Activated naive CD8-positive, alpha-beta T cell treated with anti-CD3 and anti-CD28 coated beads, Interleukin-2, amount 50 U/mL, for 24 hours (primary cell): ENCODE results near the gene VPS11.
"Not testable (repeated sequence)": the region's sequence is repeated elsewhere in the genome, so short reads cannot be mapped to it uniquely, and the experiment has no call there.

Source experiments
- ATAC-seq: fragments of 150-1000 bp; cut with Tn5 transposase; one replicate; pipeline ENCODE4 v1.10.0; 2021
- DNase-seq: peaks from one replicate; pipeline ENCODE4 v3.0.0; 2021
- H3K27ac Mint-ChIP-seq: one replicate; pipeline ENCODE4 v1.8.0; 2021; ENCODE audit warnings: mild to moderate bottlenecking, mixed read lengths
- H3K27me3 Mint-ChIP-seq: one replicate; pipeline ENCODE4 v1.8.0; 2021; ENCODE audit warnings: mixed read lengths
- H3K36me3 Mint-ChIP-seq: one replicate; pipeline ENCODE4 v1.8.0; 2021; ENCODE audit warnings: low read depth, mixed read lengths
- H3K4me1 Mint-ChIP-seq: one replicate; pipeline ENCODE4 v1.8.0; 2021; ENCODE audit warnings: mixed read lengths
- H3K4me3 Mint-ChIP-seq: one replicate; pipeline ENCODE4 v1.8.0; 2021; ENCODE audit warnings: mild to moderate bottlenecking, moderate library complexity, mixed read lengths
- H3K9me3 Mint-ChIP-seq: one replicate; pipeline ENCODE4 v1.8.0; 2021; ENCODE audit warnings: mixed read lengths

Gene VPS11

DNA sequence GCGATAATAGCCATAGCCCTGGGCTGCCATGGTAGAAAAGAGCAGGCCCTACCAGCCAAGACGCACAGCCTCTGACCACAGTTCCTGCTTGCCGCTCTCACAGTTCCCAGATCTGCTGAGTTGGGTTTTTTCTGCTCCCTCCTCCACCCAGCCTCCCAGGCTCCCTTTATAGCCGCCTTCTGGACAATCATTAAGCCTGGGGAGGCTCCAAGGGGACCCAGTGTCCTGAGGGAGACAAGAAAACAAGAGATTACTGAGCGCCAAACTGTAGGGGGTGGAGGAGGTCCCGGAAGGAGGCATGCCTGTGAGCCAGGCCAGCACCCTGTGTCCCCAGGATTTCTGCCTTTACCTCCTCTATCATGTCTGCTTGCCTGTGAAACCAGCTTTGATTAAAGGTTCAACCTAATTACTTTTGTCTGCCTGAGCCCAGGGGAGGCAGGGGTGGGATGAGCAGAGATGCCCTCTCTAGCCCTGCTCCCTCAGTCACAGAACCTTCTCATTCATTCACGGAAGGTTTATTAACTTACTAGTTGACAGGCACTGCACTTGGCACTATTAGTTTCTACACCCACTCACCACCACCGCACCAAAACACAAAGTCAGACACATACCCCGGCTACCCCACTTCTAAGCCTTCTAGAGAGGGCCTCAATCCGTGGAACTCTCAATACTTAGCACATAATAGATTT lies 38.1 kb upstream of the VPS11 start:
- DNase-seq (peak; percentile 43), ATAC-seq (peak; percentile 47)
- peak overlapping the region; percentile 84 for H3K4me3 Mint-ChIP-seq
- peaks cover 12% of the 10 kb centered on the region for H3K36me3 Mint-ChIP-seq
- peaks cover 21% of the 10 kb centered on the region for H3K4me1 Mint-ChIP-seq
- H3K9me3 Mint-ChIP-seq = no peaks in the 10 kb centered on the region
- H3K27ac Mint-ChIP-seq = peak overlapping the region; percentile 78
- H3K27me3 Mint-ChIP-seq = no peaks in the 10 kb centered on the region

GRCh38 chr11:119030029-119030328 lies 37.6 kb upstream of the VPS11 start:
- Mint-ChIP-seq H3K36me3 (peaks cover 11% of the 10 kb centered on the region), H3K4me3 (peak overlapping the region; percentile 84), H3K9me3 (no peaks in the 10 kb centered on the region), H3K27ac (peak overlapping the region; percentile 78), H3K27me3 (no peaks in the 10 kb centered on the region), H3K4me1 (peaks cover 17% of the 10 kb centered on the region)
- DNase-seq (no peak), ATAC-seq (peak; percentile 42)

- Mint-ChIP-seq H3K9me3 (no peaks in the 10 kb centered on the region), H3K4me3 (peak within 1 kb of the TSS; percentile 84), H3K4me1 (peaks cover 16% of the 10 kb centered on the region), H3K27me3 (no peaks in the 10 kb centered on the region), H3K27ac (peak within 1 kb of the TSS; percentile 78), H3K36me3 (peaks cover 8% of the 10 kb centered on the region)
- peak; percentile 99 for DNase-seq
- ATAC-seq = peak; percentile 90
Observed at GRCh38 chr11:119030329-119031047, 37.1 kb upstream of the VPS11 start, which contains the start of gene SLC37A4. Gene SLC37A4 (minus strand): TSS chr11:119030877.

GRCh38 chr11:119031912-119032280 lies 35.7 kb upstream of the VPS11 start:
- peaks cover 16% of the 10 kb centered on the region for H3K4me1 Mint-ChIP-seq
- H3K27ac Mint-ChIP-seq = no peak overlapping the region
- no peaks in the 10 kb centered on the region for H3K27me3 Mint-ChIP-seq
- ATAC-seq (no peak), DNase-seq (no peak)
- no peaks in the 10 kb centered on the region for H3K9me3 Mint-ChIP-seq
- H3K4me3 Mint-ChIP-seq = no peak overlapping the region
- H3K36me3 Mint-ChIP-seq = peaks cover 7% of the 10 kb centered on the region

DNA sequence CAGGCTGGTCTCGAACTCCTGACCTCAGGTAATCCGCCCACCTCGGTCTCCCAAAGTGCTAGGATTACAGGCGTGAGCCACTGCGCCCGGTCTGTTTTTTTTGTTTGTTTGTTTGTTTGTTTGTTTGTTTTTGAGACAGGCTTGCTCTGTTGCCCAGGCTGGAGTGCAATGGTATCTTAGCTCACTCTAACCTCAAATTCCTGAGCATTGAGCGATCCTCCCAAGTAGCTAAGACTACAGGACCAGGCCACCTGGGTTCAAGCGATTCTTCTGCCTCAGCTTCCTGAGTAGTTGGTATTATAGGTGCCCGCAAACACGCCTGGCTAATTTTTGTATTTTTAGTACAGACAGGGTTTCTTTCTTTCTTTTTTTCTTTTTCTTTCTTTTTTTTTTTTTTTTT lies 34.2 kb upstream of the VPS11 start:
- H3K27me3 Mint-ChIP-seq, ATAC-seq, DNase-seq, H3K9me3 Mint-ChIP-seq, H3K36me3 Mint-ChIP-seq, H3K4me3 Mint-ChIP-seq, H3K27ac Mint-ChIP-seq: not testable (repeated sequence)
- H3K4me1 Mint-ChIP-seq = peaks cover 16% of the 10 kb centered on the region

GRCh38 chr11:119034813-119035212 lies 32.8 kb upstream of the VPS11 start:
- Mint-ChIP-seq H3K27ac (no peak overlapping the region), H3K4me1 (peaks cover 4% of the 10 kb centered on the region), H3K27me3 (no peaks in the 10 kb centered on the region), H3K4me3 (no peak overlapping the region), H3K36me3 (peaks cover under 1% of the 10 kb centered on the region), H3K9me3 (no peaks in the 10 kb centered on the region)
- DNase-seq = no peak
- no peak for ATAC-seq

DNA sequence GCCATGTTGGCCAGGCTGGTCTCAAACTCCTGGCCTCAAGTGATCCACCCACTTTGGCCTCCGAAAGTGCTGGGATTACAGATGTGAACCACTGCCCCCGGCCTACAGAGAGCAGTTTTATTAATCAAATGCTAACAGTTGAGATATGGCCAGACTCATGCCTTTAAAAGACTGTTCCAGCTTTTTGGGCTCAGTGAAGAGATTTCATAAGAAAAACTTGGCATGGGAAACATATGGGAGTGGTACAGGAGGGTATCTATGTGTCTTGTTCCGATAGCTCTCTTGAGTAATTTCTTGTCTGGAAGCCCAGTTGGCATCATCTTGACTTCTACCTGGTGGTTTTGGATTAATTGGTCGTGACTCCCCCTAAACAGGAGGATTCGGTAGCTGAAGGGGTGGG lies 28.7 kb upstream of the VPS11 start:
- DNase-seq (no peak), ATAC-seq (no peak)
- Mint-ChIP-seq H3K9me3 (no peaks in the 10 kb centered on the region), H3K27ac (no peak overlapping the region), H3K27me3 (no peaks in the 10 kb centered on the region), H3K4me3 (no peak overlapping the region), H3K36me3 (no peaks in the 10 kb centered on the region), H3K4me1 (peaks cover 8% of the 10 kb centered on the region)

DNA sequence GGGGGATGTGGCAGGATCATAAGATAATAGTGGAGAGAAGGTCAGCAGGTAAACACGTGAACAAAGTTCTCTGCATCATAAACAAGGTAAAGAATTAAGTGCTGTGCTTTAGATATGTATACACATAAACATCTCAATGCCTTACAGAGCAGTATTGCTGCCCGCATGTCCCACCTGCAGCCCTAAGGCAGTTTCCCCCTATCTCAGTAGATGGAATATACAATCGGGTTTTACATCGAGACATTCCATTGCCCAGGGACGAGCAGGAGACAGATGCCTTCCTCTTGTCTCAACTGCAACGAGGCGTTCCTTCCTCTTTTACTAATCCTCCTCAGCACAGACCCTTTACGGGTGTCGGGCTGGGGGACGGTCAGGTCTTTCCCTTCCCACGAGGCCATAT lies 28.1 kb upstream of the VPS11 start:
- not testable (repeated sequence) for H3K27ac Mint-ChIP-seq, H3K4me1 Mint-ChIP-seq, ATAC-seq, H3K27me3 Mint-ChIP-seq, H3K36me3 Mint-ChIP-seq, H3K4me3 Mint-ChIP-seq, DNase-seq, H3K9me3 Mint-ChIP-seq

- peaks cover 9% of the 10 kb centered on the region for H3K36me3 Mint-ChIP-seq
- DNase-seq (no peak), ATAC-seq (peak; percentile 47)
- peaks cover 8% of the 10 kb centered on the region for H3K4me1 Mint-ChIP-seq
- H3K27me3 Mint-ChIP-seq = no peaks in the 10 kb centered on the region
- H3K4me3 Mint-ChIP-seq = no peak overlapping the region
- H3K27ac Mint-ChIP-seq = no peak overlapping the region
- no peaks in the 10 kb centered on the region for H3K9me3 Mint-ChIP-seq
Observed at GRCh38 chr11:119041821-119042514, 25.6 kb upstream of the VPS11 start.

- ATAC-seq (no peak), DNase-seq (no peak)
- H3K27me3 Mint-ChIP-seq = no peaks in the 10 kb centered on the region
- no peak overlapping the region for H3K27ac Mint-ChIP-seq
- peaks cover 8% of the 10 kb centered on the region for H3K4me1 Mint-ChIP-seq
- H3K36me3 Mint-ChIP-seq = peaks cover 17% of the 10 kb centered on the region
- H3K4me3 Mint-ChIP-seq = no peak overlapping the region
- H3K9me3 Mint-ChIP-seq = no peaks in the 10 kb centered on the region
Observed at GRCh38 chr11:119042927-119043326, 24.7 kb upstream of the VPS11 start.

DNA sequence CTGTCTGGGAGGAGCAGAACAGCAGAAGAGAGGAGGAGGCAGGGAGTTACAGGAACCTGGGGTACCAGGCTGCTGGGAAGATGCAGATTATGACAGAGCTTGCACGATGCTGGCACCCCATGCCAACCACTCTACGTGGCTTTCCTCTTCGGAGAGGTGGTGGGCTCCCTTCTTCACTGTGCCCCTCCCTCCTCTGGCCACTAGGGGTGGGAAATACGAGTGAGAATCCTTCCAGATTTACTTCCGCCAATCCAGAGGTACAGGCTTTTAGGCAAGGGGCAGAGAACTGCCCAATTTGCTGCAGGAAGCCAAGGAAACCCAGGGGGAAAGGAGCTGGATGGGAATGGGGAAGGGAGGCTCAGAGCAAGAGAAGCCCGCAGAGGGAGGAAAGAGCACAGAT lies 22.9 kb upstream of the VPS11 start:
- H3K9me3 Mint-ChIP-seq = no peaks in the 10 kb centered on the region
- DNase-seq = no peak
- no peak overlapping the region for H3K27ac Mint-ChIP-seq
- no peak overlapping the region for H3K4me3 Mint-ChIP-seq
- no peak for ATAC-seq
- H3K27me3 Mint-ChIP-seq = no peaks in the 10 kb centered on the region
- H3K36me3 Mint-ChIP-seq = peaks cover 30% of the 10 kb centered on the region
- H3K4me1 Mint-ChIP-seq = peaks cover 8% of the 10 kb centered on the region

DNA sequence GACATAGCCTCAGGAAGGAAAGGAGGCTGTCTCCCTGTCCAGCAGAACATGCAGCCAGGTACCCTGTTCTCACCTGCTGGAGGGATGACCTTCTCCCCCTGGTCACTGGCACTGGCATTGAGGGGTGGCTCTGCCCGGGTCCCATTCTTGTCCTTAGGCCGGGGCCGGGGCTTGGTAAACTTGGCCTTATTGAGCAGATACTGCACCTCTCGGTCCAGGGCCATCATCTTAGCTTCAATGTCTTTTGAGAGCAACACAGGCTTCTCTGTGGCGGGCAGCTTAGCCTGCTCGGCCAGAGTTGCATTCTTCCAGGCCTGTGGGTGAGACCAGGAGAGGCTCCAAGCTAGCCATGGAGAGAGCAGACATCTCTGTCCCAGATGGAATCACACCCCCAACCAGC lies 21.1 kb upstream of the VPS11 start:
- Mint-ChIP-seq H3K4me1 (peaks cover 14% of the 10 kb centered on the region), H3K4me3 (no peak overlapping the region), H3K27me3 (no peaks in the 10 kb centered on the region), H3K9me3 (no peaks in the 10 kb centered on the region), H3K27ac (no peak overlapping the region), H3K36me3 (peaks cover 43% of the 10 kb centered on the region)
- DNase-seq (no peak), ATAC-seq (no peak)

GRCh38 chr11:119047205-119047604 lies 20.4 kb upstream of the VPS11 start:
- Mint-ChIP-seq H3K36me3 (peaks cover 49% of the 10 kb centered on the region), H3K27ac (no peak overlapping the region), H3K4me1 (peaks cover 15% of the 10 kb centered on the region), H3K9me3 (no peaks in the 10 kb centered on the region), H3K4me3 (no peak overlapping the region), H3K27me3 (no peaks in the 10 kb centered on the region)
- DNase-seq = no peak
- ATAC-seq = no peak

DNA sequence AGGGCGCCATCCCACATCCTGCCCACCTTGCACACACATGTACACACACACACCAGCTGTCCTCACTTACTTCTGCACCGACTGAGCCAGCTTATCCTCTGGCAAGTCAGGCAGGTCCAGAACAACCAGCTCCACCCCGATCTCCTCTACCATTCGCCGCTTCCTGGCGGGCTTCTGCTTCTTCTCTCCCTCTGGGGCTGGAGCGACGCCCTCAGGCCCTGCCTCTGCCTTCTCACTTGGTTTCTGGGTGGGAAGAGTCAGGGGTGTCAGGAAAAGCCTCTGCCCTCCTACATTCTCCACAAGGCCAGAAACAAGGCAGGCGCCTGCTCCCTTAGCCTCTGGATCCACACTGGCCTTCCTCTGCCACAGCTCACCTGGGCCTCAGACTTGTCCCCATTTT lies 19.0 kb upstream of the VPS11 start:
- H3K4me3 Mint-ChIP-seq = no peak overlapping the region
- H3K27me3 Mint-ChIP-seq = no peaks in the 10 kb centered on the region
- H3K9me3 Mint-ChIP-seq = no peaks in the 10 kb centered on the region
- peaks cover 62% of the 10 kb centered on the region for H3K36me3 Mint-ChIP-seq
- ATAC-seq = no peak
- DNase-seq = no peak
- H3K4me1 Mint-ChIP-seq = peaks cover 22% of the 10 kb centered on the region
- no peak overlapping the region for H3K27ac Mint-ChIP-seq

- Mint-ChIP-seq H3K4me3 (no peak overlapping the region), H3K9me3 (no peaks in the 10 kb centered on the region), H3K27ac (no peak overlapping the region), H3K4me1 (peaks cover 22% of the 10 kb centered on the region), H3K27me3 (no peaks in the 10 kb centered on the region), H3K36me3 (peaks cover 66% of the 10 kb centered on the region)
- DNase-seq (no peak), ATAC-seq (no peak)
Observed at GRCh38 chr11:119049081-119049480, 18.5 kb upstream of the VPS11 start.
